Measurements from ENCODE around the gene MYO15B.

The MYO15B gene

DNA sequence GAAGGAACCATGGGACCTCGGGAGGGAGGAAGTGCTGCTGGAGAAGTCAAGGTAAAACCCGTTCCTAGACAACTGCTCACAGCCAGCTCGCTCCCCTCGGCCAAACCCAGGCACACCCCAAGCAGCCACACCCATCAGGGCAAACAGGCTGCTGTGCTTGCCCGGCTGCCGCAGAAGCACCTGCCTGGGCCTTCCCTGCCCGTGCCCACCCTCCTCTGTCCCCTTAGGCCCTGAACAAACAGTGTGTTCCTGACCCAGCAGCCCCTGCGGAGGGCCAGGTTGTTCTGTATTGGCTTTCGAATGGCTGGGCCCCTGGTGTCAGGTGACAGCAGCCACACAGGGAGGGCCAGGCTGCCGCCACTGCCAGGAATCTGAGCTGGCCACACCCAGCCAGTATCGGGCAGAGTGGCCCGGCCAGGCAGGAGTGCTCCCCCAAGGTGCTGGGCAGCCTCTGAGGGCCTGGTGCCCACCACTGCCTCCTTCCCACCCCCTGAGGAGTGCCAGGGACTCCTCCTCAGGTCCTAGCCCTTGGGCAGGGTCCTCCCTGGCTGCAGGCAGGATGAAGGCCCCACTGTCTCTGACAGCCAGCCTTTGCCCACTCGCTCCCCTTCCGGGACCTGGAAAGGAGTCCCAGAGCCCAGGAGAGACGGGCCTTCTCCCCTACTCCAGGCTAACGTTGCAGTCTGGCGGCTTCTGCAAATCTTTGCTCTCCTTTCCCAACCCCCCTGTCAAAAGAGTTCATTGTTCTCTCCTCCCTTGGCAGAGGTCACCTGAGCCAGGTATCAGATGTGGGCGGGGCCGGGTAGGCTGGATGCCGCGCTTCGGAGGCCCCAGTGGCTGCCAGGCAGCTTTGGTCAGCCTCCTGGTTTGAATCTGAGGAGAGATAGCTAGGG lies 38.1 kb upstream of the MYO15B start:
- Histone ChIP-seq H3K27ac (ENCODE audit: low read depth, low read length) (no peak overlapping the region), H3K4me2 (ENCODE audit: low read length) (no peak overlapping the region), H3K9me2 (replicated peaks; ENCODE audit: control insufficient read depth, low read length) (no peaks in the 10 kb centered on the region), H3K4me1 (ENCODE audit: control insufficient read depth, low read length) (no peaks in the 10 kb centered on the region), H4K20me1 (ENCODE audit: control insufficient read depth, insufficient read depth, low read depth, low read length) (no peaks in the 10 kb centered on the region), H3F3A (ENCODE audit: control insufficient read depth, insufficient read depth) (no peaks in the 10 kb centered on the region), H3K36me3 (ENCODE audit: control insufficient read depth, low read length) (no peaks in the 10 kb centered on the region), H3K9me3 (ENCODE audit: control insufficient read depth, insufficient read depth, low read length) (no peaks in the 10 kb centered on the region), H3K27me3 (ENCODE audit: control insufficient read depth, low read length) (no peaks in the 10 kb centered on the region), H3K79me2 (ENCODE audit: control insufficient read depth, low read length) (no peaks in the 10 kb centered on the region), H3K4me3 (ENCODE audit: low read length) (no peak overlapping the region)
- TF ChIP-seq EZH2phosphoT487 (IDR thresholded peaks at IDR 0.05; ENCODE audit: borderline replicate concordance, low read length), result no peak
- TF ChIP-seq, protein P1, sequence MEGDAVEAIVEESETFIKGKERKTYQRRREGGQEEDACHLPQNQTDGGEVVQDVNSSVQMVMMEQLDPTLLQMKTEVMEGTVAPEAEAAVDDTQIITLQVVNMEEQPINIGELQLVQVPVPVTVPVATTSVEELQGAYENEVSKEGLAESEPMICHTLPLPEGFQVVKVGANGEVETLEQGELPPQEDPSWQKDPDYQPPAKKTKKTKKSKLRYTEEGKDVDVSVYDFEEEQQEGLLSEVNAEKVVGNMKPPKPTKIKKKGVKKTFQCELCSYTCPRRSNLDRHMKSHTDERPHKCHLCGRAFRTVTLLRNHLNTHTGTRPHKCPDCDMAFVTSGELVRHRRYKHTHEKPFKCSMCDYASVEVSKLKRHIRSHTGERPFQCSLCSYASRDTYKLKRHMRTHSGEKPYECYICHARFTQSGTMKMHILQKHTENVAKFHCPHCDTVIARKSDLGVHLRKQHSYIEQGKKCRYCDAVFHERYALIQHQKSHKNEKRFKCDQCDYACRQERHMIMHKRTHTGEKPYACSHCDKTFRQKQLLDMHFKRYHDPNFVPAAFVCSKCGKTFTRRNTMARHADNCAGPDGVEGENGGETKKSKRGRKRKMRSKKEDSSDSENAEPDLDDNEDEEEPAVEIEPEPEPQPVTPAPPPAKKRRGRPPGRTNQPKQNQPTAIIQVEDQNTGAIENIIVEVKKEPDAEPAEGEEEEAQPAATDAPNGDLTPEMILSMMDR (IDR thresholded peaks at IDR 0.05; ENCODE audit: low read depth, low read length, poor library complexity, severe bottlenecking), result no peak

DNA sequence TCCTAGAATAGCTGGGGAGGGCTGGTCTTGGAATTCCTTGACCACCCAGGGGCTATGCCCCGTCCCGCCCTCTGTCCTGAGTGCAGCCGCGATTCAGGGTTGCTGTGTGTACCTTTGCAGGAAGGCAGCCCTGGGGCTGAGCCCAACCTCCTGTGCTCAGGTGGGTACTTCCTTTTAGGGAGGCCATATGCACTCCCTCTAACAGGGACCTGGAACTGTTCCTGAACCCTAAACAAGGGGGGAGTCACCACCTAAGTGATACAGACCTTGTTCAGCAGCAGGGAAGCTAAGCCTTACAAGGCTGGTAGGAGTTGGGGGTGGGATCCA lies 37.5 kb upstream of the MYO15B start:
- Histone ChIP-seq H3K27me3 (ENCODE audit: control insufficient read depth, low read length) (no peaks in the 10 kb centered on the region), H3K9me3 (ENCODE audit: control insufficient read depth, insufficient read depth, low read length) (no peaks in the 10 kb centered on the region), H3K27ac (ENCODE audit: low read depth, low read length) (no peak overlapping the region), H3K36me3 (ENCODE audit: control insufficient read depth, low read length) (no peaks in the 10 kb centered on the region), H3K79me2 (ENCODE audit: control insufficient read depth, low read length) (no peaks in the 10 kb centered on the region), H3K9me2 (replicated peaks; ENCODE audit: control insufficient read depth, low read length) (no peaks in the 10 kb centered on the region), H3F3A (ENCODE audit: control insufficient read depth, insufficient read depth) (no peaks in the 10 kb centered on the region), H3K4me1 (ENCODE audit: control insufficient read depth, low read length) (no peaks in the 10 kb centered on the region), H3K4me2 (ENCODE audit: low read length) (no peak overlapping the region), H4K20me1 (ENCODE audit: control insufficient read depth, insufficient read depth, low read depth, low read length) (no peaks in the 10 kb centered on the region), H3K4me3 (ENCODE audit: low read length) (no peak overlapping the region)
- TF ChIP-seq, protein P1 (IDR thresholded peaks at IDR 0.05; ENCODE audit: low read depth, low read length, poor library complexity, severe bottlenecking), result no peak
- TF ChIP-seq EZH2phosphoT487 (IDR thresholded peaks at IDR 0.05; ENCODE audit: borderline replicate concordance, low read length), result no peak

DNA sequence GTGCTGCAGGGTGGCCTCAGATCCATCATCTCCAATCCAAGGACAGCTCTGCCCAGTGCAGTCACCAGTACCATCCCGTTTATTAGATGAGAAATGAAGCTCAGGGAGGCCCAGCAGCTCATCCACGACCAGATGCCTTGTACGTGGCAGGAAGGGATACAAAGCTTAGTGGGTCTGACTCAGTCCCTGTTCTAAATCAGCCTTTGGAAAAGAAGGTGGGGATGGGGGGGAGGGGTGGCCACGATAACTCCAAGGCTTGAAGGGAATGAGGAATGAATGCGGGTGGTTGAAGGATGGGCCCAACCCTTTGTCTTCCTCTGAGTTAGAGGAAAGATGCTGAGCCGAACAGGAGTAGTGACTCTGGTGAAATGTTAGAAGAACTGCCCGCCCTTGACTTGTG lies 36.3 kb upstream of the MYO15B start:
- no peak for TF ChIP-seq EZH2phosphoT487 (IDR thresholded peaks at IDR 0.05; ENCODE audit: borderline replicate concordance, low read length)
- TF ChIP-seq, protein P1 (IDR thresholded peaks at IDR 0.05; ENCODE audit: low read depth, low read length, poor library complexity, severe bottlenecking), result no peak
- Histone ChIP-seq H3K4me2 (ENCODE audit: low read length) (no peak overlapping the region), H3K27ac (ENCODE audit: low read depth, low read length) (no peak overlapping the region)

More for the DNA sequence above, 36.3 kb upstream of the MYO15B start:
- Histone ChIP-seq H3K4me1 (ENCODE audit: control insufficient read depth, low read length) (no peaks in the 10 kb centered on the region), H3K9me3 (ENCODE audit: control insufficient read depth, insufficient read depth, low read length) (no peaks in the 10 kb centered on the region), H3K9me2 (replicated peaks; ENCODE audit: control insufficient read depth, low read length) (no peaks in the 10 kb centered on the region), H3K4me3 (ENCODE audit: low read length) (no peak overlapping the region), H3F3A (ENCODE audit: control insufficient read depth, insufficient read depth) (no peaks in the 10 kb centered on the region), H3K36me3 (ENCODE audit: control insufficient read depth, low read length) (no peaks in the 10 kb centered on the region), H3K27me3 (ENCODE audit: control insufficient read depth, low read length) (no peaks in the 10 kb centered on the region), H3K79me2 (ENCODE audit: control insufficient read depth, low read length) (no peaks in the 10 kb centered on the region), H4K20me1 (ENCODE audit: control insufficient read depth, insufficient read depth, low read depth, low read length) (no peaks in the 10 kb centered on the region)

Data from DOHH2 (cell line).